GM23338 (cell line): ENCODE results near the gene CD84. TPM values are rescaled to one million over a fixed set of nuclear protein-coding genes. Genes with fewer than 3 reads are reported as not detected.

Experiments
- ATAC-seq: fragments of 200-7000 bp; cut with Tn5 transposase; 3 replicates; pipeline ENCODE4 v1.9.1; 2020
- DNase-seq: peaks from one replicate; pipeline ENCODE4 v3.0.0-alpha.2; 2015; ENCODE audit warnings: low spot score
- H2AFZ ChIP-seq: fragments of 200-600 bp; sonication (generic); 2 replicates; pipeline ENCODE4 v1.8.0; 2016; ENCODE audit warnings: antibody characterized with exemption, mild to moderate bottlenecking, moderate library complexity
- H3F3A ChIP-seq: fragments of 200-600 bp; sonication (generic); replicated peaks from 2 replicates; pipeline ENCODE4 v1.8.0; 2017; ENCODE audit warnings: antibody characterized with exemption, mixed run types, low read depth
- H3K27ac ChIP-seq: fragments of 200-600 bp; sonication (generic); 2 replicates; pipeline ENCODE4 v1.6.1; 2016; ENCODE audit warnings: low read depth
- H3K27me3 ChIP-seq: fragments of 200-600 bp; sonication (generic); 2 replicates; pipeline ENCODE4 v1.8.0; 2016; ENCODE audit warnings: mild to moderate bottlenecking, mixed run types, moderate library complexity; ENCODE audit not compliant: insufficient read depth
- H3K36me3 ChIP-seq: fragments of 200-600 bp; sonication (generic); 2 replicates; pipeline ENCODE4 v1.8.0; 2016; ENCODE audit warnings: mild to moderate bottlenecking; ENCODE audit not compliant: insufficient read depth
- H3K4me1 ChIP-seq: fragments of 200-600 bp; sonication (generic); 2 replicates; pipeline ENCODE4 v1.8.0; 2016; ENCODE audit warnings: mild to moderate bottlenecking, moderate library complexity; ENCODE audit not compliant: insufficient read depth
- H3K4me2 ChIP-seq: fragments of 200-600 bp; sonication (generic); 2 replicates; pipeline ENCODE4 v1.7.1; 2017; ENCODE audit warnings: mixed run types
- H3K4me3 ChIP-seq: fragments of 200-600 bp; sonication (generic); 2 replicates; pipeline ENCODE4 v1.6.1; 2016; ENCODE audit warnings: mixed run types
- H3K79me2 ChIP-seq: fragments of 200-600 bp; sonication (generic); replicated peaks from 2 replicates; pipeline ENCODE4 v1.8.0; 2017; ENCODE audit warnings: mild to moderate bottlenecking; ENCODE audit not compliant: insufficient read depth
- H3K9me2 ChIP-seq: fragments of 200-600 bp; sonication (generic); 2 replicates; pipeline ENCODE4 v1.8.0; 2017; ENCODE audit not compliant: insufficient read depth
- H4K20me1 ChIP-seq: fragments of 200-600 bp; sonication (generic); replicated peaks from 2 replicates; pipeline ENCODE4 v1.8.0; 2017; ENCODE audit warnings: mild to moderate bottlenecking; ENCODE audit not compliant: insufficient read depth
- H3K27ac Mint-ChIP-seq: 2 replicates; pipeline ENCODE4 v1.8.0; 2020; ENCODE audit warnings: inconsistent platforms, mild to moderate bottlenecking, moderate library complexity, mixed read lengths
- H3K27me3 Mint-ChIP-seq: 3 replicates; pipeline ENCODE4 v1.8.0; 2022; ENCODE audit warnings: low read depth, mild to moderate bottlenecking, moderate library complexity, mixed read lengths, inconsistent platforms; ENCODE audit not compliant: insufficient read depth, poor library complexity
- H3K36me3 Mint-ChIP-seq: 3 replicates; pipeline ENCODE4 v1.8.0; 2021; ENCODE audit warnings: low read depth, mild to moderate bottlenecking, inconsistent platforms, moderate library complexity, mixed read lengths
- H3K4me1 Mint-ChIP-seq: 3 replicates; pipeline ENCODE4 v1.8.0; 2020; ENCODE audit warnings: mild to moderate bottlenecking, inconsistent platforms, mixed read lengths
- H3K4me3 Mint-ChIP-seq: 3 replicates; pipeline ENCODE4 v1.8.0; 2021; ENCODE audit warnings: moderate library complexity, mild to moderate bottlenecking, inconsistent platforms, mixed read lengths
- H3K9me3 Mint-ChIP-seq: 3 replicates; pipeline ENCODE4 v1.8.0; 2020; ENCODE audit warnings: moderate library complexity, mild to moderate bottlenecking, inconsistent platforms, mixed read lengths
- CREB1 ChIP-seq: fragments of 250-450 bp; sonication (Bioruptor Pico); IDR thresholded peaks from 2 replicates; pipeline ENCODE4 v1.5.0; 2020; ENCODE audit warnings: low read depth, mild to moderate bottlenecking, moderate library complexity
- EZH2 ChIP-seq: fragments of 200-600 bp; sonication (generic); IDR thresholded peaks from one replicate; pipeline ENCODE4 v1.8.0; 2017; ENCODE audit warnings: antibody characterized with exemption, mild to moderate bottlenecking, low read depth; ENCODE audit not compliant: unreplicated experiment
- EZH2phosphoT487 ChIP-seq: fragments of 200-600 bp; sonication (generic); IDR thresholded peaks from one replicate; pipeline ENCODE4 v1.8.1; 2018; ENCODE audit warnings: antibody characterized with exemption; ENCODE audit not compliant: unreplicated experiment
- JUNB ChIP-seq: IDR thresholded peaks from one replicate; pipeline ENCODE4 v1.6.1; 2016; ENCODE audit warnings: antibody characterized with exemption; ENCODE audit not compliant: unreplicated experiment
- NANOG ChIP-seq: IDR thresholded peaks from 2 replicates; pipeline ENCODE4 v1.6.1; 2016; ENCODE audit warnings: antibody characterized with exemption, borderline replicate concordance
- POLR2AphosphoS5 ChIP-seq: IDR thresholded peaks from 2 replicates; pipeline ENCODE4 v1.6.1; 2016; ENCODE audit warnings: antibody characterized with exemption, low read depth
- REST ChIP-seq: IDR thresholded peaks from one replicate; pipeline ENCODE4 v1.6.1; 2018; ENCODE audit warnings: antibody characterized with exemption; ENCODE audit not compliant: unreplicated experiment
- STAT1 ChIP-seq: IDR thresholded peaks from one replicate; pipeline ENCODE4 v1.6.1; 2016; ENCODE audit warnings: antibody characterized with exemption; ENCODE audit not compliant: unreplicated experiment
- ZNF114 ChIP-seq: fragments of 250-450 bp; sonication (Bioruptor Pico); IDR thresholded peaks from 2 replicates; pipeline ENCODE4 v1.5.0; 2020; ENCODE audit warnings: mild to moderate bottlenecking, moderate library complexity
- ZNF331 ChIP-seq: fragments of 250-450 bp; sonication (Bioruptor Pico); IDR thresholded peaks from 2 replicates; pipeline ENCODE4 v1.5.0; 2020; ENCODE audit warnings: low read depth, mild to moderate bottlenecking, moderate library complexity
- polyA plus RNA-seq: library from polyadenylated mRNA; unstranded; fragments of >200 nt; fragmentation: Nextera tagmentation; extraction: Ambion mirVana; gene quantifications from 2 replicates; pipeline ENCODE4 v1.2.1, GENCODE V29; 2016
- total RNA-seq: library from RNA; depleted of rRNA; stranded (reverse); fragments of >200 nt; shearing (Covaris generic); gene quantifications from 2 replicates; pipeline ENCODE4 v1.2.3, GENCODE V29; 2014
- TF ChIP-seq, protein P1 (sequence below): fragments of 250-450 bp; sonication (Bioruptor Pico); IDR thresholded peaks from 2 replicates; pipeline ENCODE4 v1.5.0; 2020; ENCODE audit warnings: mild to moderate bottlenecking, moderate library complexity
- TF ChIP-seq, protein P2 (sequence below): IDR thresholded peaks from 2 replicates; pipeline ENCODE4 v1.6.1; 2016; ENCODE audit warnings: antibody characterized with exemption
- TF ChIP-seq, protein P3 (sequence below), 2 experiments: fragments of 200-600 bp in 1 of 2; sonication (generic) in 1 of 2; conservative IDR thresholded peaks; 2 replicates each; pipeline versions ENCODE4 v1.5.1 to v1.6.1; 2016 to 2017; ENCODE audit warnings: antibody characterized with exemption in 2 of 2, low read depth in 2 of 2, mild to moderate bottlenecking in 2 of 2, moderate library complexity in 1 of 2

The CD84 gene
- total and polyA plus RNA-seq, 2 experiments from 2014 or later: not detected

GRCh38 chr1:160575112-160575664 is 4.1 kb downstream of the CD84 start (continued):
- no peak for TF ChIP-seq NANOG
- TF ChIP-seq, protein P1, sequence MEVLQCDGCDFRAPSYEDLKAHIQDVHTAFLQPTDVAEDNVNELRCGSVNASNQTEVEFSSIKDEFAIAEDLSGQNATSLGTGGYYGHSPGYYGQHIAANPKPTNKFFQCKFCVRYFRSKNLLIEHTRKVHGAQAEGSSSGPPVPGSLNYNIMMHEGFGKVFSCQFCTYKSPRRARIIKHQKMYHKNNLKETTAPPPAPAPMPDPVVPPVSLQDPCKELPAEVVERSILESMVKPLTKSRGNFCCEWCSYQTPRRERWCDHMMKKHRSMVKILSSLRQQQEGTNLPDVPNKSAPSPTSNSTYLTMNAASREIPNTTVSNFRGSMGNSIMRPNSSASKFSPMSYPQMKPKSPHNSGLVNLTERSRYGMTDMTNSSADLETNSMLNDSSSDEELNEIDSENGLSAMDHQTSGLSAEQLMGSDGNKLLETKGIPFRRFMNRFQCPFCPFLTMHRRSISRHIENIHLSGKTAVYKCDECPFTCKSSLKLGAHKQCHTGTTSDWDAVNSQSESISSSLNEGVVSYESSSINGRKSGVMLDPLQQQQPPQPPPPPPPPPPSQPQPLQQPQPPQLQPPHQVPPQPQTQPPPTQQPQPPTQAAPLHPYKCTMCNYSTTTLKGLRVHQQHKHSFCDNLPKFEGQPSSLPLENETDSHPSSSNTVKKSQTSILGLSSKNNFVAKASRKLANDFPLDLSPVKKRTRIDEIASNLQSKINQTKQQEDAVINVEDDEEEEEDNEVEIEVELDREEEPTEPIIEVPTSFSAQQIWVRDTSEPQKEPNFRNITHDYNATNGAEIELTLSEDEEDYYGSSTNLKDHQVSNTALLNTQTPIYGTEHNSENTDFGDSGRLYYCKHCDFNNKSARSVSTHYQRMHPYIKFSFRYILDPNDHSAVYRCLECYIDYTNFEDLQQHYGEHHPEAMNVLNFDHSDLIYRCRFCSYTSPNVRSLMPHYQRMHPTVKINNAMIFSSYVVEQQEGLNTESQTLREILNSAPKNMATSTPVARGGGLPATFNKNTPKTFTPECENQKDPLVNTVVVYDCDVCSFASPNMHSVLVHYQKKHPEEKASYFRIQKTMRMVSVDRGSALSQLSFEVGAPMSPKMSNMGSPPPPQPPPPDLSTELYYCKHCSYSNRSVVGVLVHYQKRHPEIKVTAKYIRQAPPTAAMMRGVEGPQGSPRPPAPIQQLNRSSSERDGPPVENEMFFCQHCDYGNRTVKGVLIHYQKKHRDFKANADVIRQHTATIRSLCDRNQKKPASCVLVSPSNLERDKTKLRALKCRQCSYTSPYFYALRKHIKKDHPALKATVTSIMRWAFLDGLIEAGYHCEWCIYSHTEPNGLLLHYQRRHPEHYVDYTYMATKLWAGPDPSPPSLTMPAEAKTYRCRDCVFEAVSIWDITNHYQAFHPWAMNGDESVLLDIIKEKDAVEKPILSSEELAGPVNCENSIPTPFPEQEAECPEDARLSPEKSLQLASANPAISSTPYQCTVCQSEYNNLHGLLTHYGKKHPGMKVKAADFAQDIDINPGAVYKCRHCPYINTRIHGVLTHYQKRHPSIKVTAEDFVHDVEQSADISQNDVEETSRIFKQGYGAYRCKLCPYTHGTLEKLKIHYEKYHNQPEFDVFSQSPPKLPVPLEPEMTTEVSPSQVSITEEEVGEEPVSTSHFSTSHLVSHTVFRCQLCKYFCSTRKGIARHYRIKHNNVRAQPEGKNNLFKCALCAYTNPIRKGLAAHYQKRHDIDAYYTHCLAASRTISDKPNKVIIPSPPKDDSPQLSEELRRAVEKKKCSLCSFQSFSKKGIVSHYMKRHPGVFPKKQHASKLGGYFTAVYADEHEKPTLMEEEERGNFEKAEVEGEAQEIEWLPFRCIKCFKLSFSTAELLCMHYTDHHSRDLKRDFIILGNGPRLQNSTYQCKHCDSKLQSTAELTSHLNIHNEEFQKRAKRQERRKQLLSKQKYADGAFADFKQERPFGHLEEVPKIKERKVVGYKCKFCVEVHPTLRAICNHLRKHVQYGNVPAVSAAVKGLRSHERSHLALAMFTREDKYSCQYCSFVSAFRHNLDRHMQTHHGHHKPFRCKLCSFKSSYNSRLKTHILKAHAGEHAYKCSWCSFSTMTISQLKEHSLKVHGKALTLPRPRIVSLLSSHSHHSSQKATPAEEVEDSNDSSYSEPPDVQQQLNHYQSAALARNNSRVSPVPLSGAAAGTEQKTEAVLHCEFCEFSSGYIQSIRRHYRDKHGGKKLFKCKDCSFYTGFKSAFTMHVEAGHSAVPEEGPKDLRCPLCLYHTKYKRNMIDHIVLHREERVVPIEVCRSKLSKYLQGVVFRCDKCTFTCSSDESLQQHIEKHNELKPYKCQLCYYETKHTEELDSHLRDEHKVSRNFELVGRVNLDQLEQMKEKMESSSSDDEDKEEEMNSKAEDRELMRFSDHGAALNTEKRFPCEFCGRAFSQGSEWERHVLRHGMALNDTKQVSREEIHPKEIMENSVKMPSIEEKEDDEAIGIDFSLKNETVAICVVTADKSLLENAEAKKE (CRISPR knock-in tag): no peak
- TF ChIP-seq STAT1: no peak
- TF ChIP-seq ZNF114 (CRISPR knock-in tag): no peak
- TF ChIP-seq ZNF331 (CRISPR knock-in tag): no peak
- TF ChIP-seq CREB1 (CRISPR knock-in tag): no peak
- TF ChIP-seq JUNB: no peak

DNA sequence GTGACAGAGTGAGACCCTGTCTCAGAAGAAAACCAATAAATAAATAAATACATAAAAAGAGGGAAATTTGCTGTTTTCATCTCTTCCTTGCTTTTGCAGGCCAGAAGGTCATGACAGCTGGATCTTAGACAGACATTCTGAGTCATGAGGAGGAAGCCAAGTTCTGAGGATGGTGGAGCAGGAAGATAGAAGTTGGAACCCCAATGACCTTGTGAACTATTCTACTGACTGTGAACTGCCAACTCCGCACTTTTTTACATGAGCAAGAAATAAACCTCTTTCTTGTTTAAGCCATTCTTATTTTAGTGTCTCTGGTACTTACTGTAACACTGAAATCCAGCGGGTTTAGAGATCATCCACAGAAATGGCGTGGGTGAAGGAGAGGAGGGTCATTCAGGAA is 8.5 kb downstream of the CD84 start:
- no peaks in the 10 kb centered on the region for H4K20me1 ChIP-seq
- H3K27me3 Mint-ChIP-seq: peaks cover 3% of the 10 kb centered on the region
- no peak overlapping the region for H2AFZ ChIP-seq
- H3K4me3 Mint-ChIP-seq: no peak overlapping the region
- no peaks in the 10 kb centered on the region for H3K9me2 ChIP-seq
- H3K36me3 ChIP-seq: no peaks in the 10 kb centered on the region
- DNase-seq (no peak), ATAC-seq (no peak)
- no peak overlapping the region for H3K27ac ChIP-seq
- H3K4me2 ChIP-seq: no peak overlapping the region
- no peaks in the 10 kb centered on the region for H3F3A ChIP-seq
- H3K36me3 Mint-ChIP-seq: no peaks in the 10 kb centered on the region
- no peaks in the 10 kb centered on the region for H3K4me1 Mint-ChIP-seq
- no peak overlapping the region for H3K4me3 ChIP-seq
- no peak overlapping the region for H3K27ac Mint-ChIP-seq
- no peaks in the 10 kb centered on the region for H3K9me3 Mint-ChIP-seq
- no peaks in the 10 kb centered on the region for H3K27me3 ChIP-seq
- no peaks in the 10 kb centered on the region for H3K79me2 ChIP-seq
- no peaks in the 10 kb centered on the region for H3K4me1 ChIP-seq
- TF ChIP-seq, protein P2, sequence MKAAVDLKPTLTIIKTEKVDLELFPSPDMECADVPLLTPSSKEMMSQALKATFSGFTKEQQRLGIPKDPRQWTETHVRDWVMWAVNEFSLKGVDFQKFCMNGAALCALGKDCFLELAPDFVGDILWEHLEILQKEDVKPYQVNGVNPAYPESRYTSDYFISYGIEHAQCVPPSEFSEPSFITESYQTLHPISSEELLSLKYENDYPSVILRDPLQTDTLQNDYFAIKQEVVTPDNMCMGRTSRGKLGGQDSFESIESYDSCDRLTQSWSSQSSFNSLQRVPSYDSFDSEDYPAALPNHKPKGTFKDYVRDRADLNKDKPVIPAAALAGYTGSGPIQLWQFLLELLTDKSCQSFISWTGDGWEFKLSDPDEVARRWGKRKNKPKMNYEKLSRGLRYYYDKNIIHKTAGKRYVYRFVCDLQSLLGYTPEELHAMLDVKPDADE: no peak
- TF ChIP-seq ZNF331 (CRISPR knock-in tag) (no peak), EZH2phosphoT487 (no peak), JUNB (no peak), NANOG (no peak), ZNF114 (CRISPR knock-in tag) (no peak), EZH2 (no peak), POLR2AphosphoS5 (no peak), REST (no peak), CREB1 (CRISPR knock-in tag) (no peak)
- TF ChIP-seq, protein P3, sequence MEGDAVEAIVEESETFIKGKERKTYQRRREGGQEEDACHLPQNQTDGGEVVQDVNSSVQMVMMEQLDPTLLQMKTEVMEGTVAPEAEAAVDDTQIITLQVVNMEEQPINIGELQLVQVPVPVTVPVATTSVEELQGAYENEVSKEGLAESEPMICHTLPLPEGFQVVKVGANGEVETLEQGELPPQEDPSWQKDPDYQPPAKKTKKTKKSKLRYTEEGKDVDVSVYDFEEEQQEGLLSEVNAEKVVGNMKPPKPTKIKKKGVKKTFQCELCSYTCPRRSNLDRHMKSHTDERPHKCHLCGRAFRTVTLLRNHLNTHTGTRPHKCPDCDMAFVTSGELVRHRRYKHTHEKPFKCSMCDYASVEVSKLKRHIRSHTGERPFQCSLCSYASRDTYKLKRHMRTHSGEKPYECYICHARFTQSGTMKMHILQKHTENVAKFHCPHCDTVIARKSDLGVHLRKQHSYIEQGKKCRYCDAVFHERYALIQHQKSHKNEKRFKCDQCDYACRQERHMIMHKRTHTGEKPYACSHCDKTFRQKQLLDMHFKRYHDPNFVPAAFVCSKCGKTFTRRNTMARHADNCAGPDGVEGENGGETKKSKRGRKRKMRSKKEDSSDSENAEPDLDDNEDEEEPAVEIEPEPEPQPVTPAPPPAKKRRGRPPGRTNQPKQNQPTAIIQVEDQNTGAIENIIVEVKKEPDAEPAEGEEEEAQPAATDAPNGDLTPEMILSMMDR (conservative IDR thresholded peaks at IDR 0.05; ENCODE audit: low read depth in 2 of 2): no peak
